ENCODE results near the gene C15orf39. TPM values are rescaled to one million over a fixed set of nuclear protein-coding genes. Genes with fewer than 3 reads are reported as not detected.

Gene C15orf39
- total RNA-seq, 1 donor from 2014 or later: 73.2 TPM

GRCh38 chr15:75232252-75232813 is 30.7 kb downstream of the C15orf39 start:
- peaks cover 2% of the 10 kb centered on the region for H3K4me1 Mint-ChIP-seq
- DNase-seq (peak; percentile 2), ATAC-seq (ENCODE audit: low read depth) (no peak)
- TF ChIP-seq CTCF (IDR thresholded peaks at IDR 0.05): no peak
- no peak overlapping the region for H3K27ac Mint-ChIP-seq
- H3K27me3 Mint-ChIP-seq: peaks cover 28% of the 10 kb centered on the region
- no peaks in the 10 kb centered on the region for H3K9me3 Mint-ChIP-seq
- H3K4me3 Mint-ChIP-seq: no peak overlapping the region
- ChIA-PET CTCF (no interaction called here), POLR2A (no interaction called here)
- intact Hi-C loops (cut with micrococcal nuclease): no loop called here
- no peaks in the 10 kb centered on the region for H3K36me3 Mint-ChIP-seq (ENCODE audit: low read depth)

DNA sequence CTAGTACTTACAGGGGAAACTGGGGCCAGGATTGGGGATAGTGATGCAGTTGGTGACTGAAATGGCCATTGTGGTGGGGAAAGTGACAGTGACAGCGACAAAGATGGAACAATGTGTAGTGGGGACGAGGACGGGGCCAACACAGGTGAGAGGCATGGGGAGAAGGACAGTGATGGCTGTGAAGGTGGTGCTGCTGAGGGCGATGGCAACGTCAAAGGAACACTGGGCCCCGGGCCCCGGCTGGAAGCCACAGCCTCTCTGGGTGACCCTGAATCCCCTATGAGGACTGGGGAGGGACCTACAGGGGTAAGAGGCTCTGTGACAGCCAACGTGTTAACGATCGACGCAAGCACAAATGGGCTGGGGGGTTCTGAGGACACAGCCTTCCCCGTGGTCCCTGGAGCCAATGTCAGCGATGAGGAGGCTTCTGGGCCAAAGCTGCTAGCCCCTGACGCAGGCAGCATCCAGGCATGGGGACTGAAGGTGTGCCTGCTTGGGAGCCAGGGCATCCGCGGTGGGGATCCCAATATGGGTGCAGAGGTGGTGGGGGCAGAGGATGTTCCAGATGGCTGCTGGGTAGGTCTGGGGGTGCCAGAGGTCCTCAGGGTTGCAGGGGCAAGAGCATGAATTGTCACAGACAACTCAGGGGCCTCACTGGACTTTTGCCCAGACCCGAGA is 31.3 kb downstream of the C15orf39 start:
- no peak for TF ChIP-seq CTCF (IDR thresholded peaks at IDR 0.05)
- ATAC-seq (ENCODE audit: low read depth): no peak
- DNase-seq: no peak
- Mint-ChIP-seq H3K4me1 (peaks cover 2% of the 10 kb centered on the region), H3K9me3 (no peaks in the 10 kb centered on the region), H3K27me3 (peaks cover 28% of the 10 kb centered on the region), H3K4me3 (no peak overlapping the region), H3K36me3 (ENCODE audit: low read depth) (no peaks in the 10 kb centered on the region), H3K27ac (no peak overlapping the region)
- POLR2A ChIA-PET: no interaction called here
- intact Hi-C loops (cut with micrococcal nuclease): no loop called here
- CTCF ChIA-PET: no interaction called here

- TF ChIP-seq CTCF (IDR thresholded peaks at IDR 0.05): no peak
- Mint-ChIP-seq H3K27me3 (peaks cover 24% of the 10 kb centered on the region), H3K4me1 (peaks cover 2% of the 10 kb centered on the region), H3K27ac (no peak overlapping the region), H3K4me3 (no peak overlapping the region), H3K36me3 (ENCODE audit: low read depth) (no peaks in the 10 kb centered on the region), H3K9me3 (no peaks in the 10 kb centered on the region)
- CTCF ChIA-PET: no interaction called here
- POLR2A ChIA-PET: no interaction called here
- no peak for ATAC-seq (ENCODE audit: low read depth)
- intact Hi-C loops (cut with micrococcal nuclease): no loop called here
- peak; percentile 2 for DNase-seq
These were observed 32.0 kb downstream of the C15orf39 start for GRCh38 chr15:75233504-75234190.

- ATAC-seq (ENCODE audit: low read depth) (no peak), DNase-seq (peak; percentile 11)
- Mint-ChIP-seq H3K9me3 (no peaks in the 10 kb centered on the region), H3K27ac (no peak overlapping the region), H3K27me3 (peaks cover 23% of the 10 kb centered on the region), H3K4me1 (peaks cover 2% of the 10 kb centered on the region), H3K4me3 (no peak overlapping the region), H3K36me3 (ENCODE audit: low read depth) (no peaks in the 10 kb centered on the region)
- ChIA-PET POLR2A (no interaction called here), CTCF (no interaction called here)
- no peak for TF ChIP-seq CTCF (IDR thresholded peaks at IDR 0.05)
- intact Hi-C loops (cut with micrococcal nuclease): no loop called here
These were observed 32.6 kb downstream of the C15orf39 start for GRCh38 chr15:75234191-75234810.

DNA sequence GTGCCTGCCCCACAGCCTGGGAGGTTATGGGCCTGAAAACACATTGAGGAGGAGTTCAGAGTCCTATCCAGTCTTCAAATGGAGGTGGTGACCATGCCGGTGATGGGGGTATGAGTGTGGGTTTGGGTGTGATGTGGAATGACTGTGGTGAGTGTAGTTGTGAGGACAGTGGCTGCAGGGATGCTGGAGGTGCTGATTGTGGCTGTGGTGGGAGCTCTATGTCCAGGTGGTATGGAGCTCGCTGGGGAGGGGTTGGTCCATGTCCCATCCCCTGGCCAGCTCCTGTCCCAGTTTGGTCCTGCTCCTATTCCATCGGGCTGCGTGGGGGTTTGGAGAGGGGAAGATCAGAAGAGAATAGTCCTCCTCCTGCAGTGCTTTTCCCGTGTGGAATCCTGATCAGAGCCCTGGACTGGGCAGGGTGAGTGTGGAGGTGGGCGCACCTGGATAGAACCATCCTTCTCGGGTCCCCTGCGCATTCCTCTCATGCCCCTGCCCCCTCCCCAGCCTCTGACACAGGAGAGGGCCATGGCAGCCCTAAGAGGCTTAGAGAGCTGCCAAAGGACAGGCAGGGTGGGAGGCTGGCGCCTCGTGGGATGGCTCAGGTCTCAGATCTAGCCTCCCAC is 33.5 kb downstream of the C15orf39 start:
- CTCF ChIA-PET: no interaction called here
- Mint-ChIP-seq H3K9me3 (no peaks in the 10 kb centered on the region), H3K27me3 (peaks cover 25% of the 10 kb centered on the region), H3K36me3 (ENCODE audit: low read depth) (no peaks in the 10 kb centered on the region), H3K4me3 (no peak overlapping the region), H3K27ac (no peak overlapping the region), H3K4me1 (peaks cover 2% of the 10 kb centered on the region)
- TF ChIP-seq CTCF (IDR thresholded peaks at IDR 0.05): no peak
- POLR2A ChIA-PET: no interaction called here
- no peak for ATAC-seq (ENCODE audit: low read depth)
- peak; percentile 3 for DNase-seq
- intact Hi-C loops (cut with micrococcal nuclease): no loop called here

Data from activated B cell treated with CpG ODN at 0.5 μM for 24 hours (primary cell).